ENCODE results near the gene PIP5KL1.

DNA sequence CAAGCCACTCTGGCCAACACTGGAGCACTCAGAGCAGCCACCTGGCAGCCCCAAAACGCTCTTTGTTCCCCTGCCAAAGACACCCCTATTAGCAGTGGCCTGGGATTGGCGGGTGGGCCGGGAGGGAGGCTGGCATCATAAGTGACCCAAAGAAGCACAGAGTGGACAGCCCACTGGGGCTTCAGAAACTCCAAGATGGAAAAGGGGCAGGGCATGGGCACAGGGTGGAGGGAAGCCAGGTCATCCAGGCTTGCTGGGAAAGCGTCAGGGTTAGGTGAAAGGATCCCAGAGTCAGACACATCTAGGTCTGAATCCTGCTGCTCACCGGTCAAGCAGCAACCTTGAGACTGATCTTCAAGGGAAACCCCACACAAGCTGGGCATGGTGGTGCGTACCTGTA lies 35.4 kb upstream of the PIP5KL1 start:
- TF ChIP-seq, protein P1, sequence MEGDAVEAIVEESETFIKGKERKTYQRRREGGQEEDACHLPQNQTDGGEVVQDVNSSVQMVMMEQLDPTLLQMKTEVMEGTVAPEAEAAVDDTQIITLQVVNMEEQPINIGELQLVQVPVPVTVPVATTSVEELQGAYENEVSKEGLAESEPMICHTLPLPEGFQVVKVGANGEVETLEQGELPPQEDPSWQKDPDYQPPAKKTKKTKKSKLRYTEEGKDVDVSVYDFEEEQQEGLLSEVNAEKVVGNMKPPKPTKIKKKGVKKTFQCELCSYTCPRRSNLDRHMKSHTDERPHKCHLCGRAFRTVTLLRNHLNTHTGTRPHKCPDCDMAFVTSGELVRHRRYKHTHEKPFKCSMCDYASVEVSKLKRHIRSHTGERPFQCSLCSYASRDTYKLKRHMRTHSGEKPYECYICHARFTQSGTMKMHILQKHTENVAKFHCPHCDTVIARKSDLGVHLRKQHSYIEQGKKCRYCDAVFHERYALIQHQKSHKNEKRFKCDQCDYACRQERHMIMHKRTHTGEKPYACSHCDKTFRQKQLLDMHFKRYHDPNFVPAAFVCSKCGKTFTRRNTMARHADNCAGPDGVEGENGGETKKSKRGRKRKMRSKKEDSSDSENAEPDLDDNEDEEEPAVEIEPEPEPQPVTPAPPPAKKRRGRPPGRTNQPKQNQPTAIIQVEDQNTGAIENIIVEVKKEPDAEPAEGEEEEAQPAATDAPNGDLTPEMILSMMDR (conservative IDR thresholded peaks at IDR 0.05; ENCODE audit: low read length), result no peak
- no peak for TF ChIP-seq EZH2phosphoT487 (IDR thresholded peaks at IDR 0.05; ENCODE audit: borderline replicate concordance, low read depth, low read length)

Measured in OCI-LY7 (cell line).